ENCODE results near the gene HYLS1.
"Not testable (repeated sequence)": the region's sequence is repeated elsewhere in the genome, so short reads cannot be mapped to it uniquely, and the experiment has no call there.

HYLS1 gene

GRCh38 chr11:125887373-125888324 is at the start of gene HYLS1:
HYLS1 (plus strand) TSS chr11:125887668; CDS start chr11:125899369, 11,701 bp downstream.
- DNase-seq: peak; percentile 84

GRCh38 chr11:125842321-125842948 is 45.0 kb upstream of the HYLS1 start:
- no peak for DNase-seq

GRCh38 chr11:125846188-125846587 is 41.3 kb upstream of the HYLS1 start:
- no peak for DNase-seq

- not testable (repeated sequence) for DNase-seq
These were observed 29.8 kb upstream of the HYLS1 start for GRCh38 chr11:125857670-125858069.

GRCh38 chr11:125862786-125863185 is 24.7 kb upstream of the HYLS1 start:
- not testable (repeated sequence) for DNase-seq

GRCh38 chr11:125865354-125865753 is 22.1 kb upstream of the HYLS1 start:
- DNase-seq: not testable (repeated sequence)

GRCh38 chr11:125869521-125869920 is 17.9 kb upstream of the HYLS1 start:
- DNase-seq: no peak

- DNase-seq: no peak
These were observed 15.9 kb upstream of the HYLS1 start for GRCh38 chr11:125871391-125872137.

- no peak for DNase-seq
These were observed 15.4 kb upstream of the HYLS1 start for GRCh38 chr11:125872138-125872491.

- no peak for DNase-seq
These were observed 13.4 kb upstream of the HYLS1 start for GRCh38 chr11:125873881-125874555.

- peak; percentile 22 for DNase-seq
These were observed 12.8 kb upstream of the HYLS1 start for GRCh38 chr11:125874556-125875124.

GRCh38 chr11:125881291-125881690 is 6.2 kb upstream of the HYLS1 start:
- DNase-seq: no peak

- no peak for DNase-seq
These were observed 4.1 kb upstream of the HYLS1 start for GRCh38 chr11:125883375-125883774.

- peak; percentile 17 for DNase-seq
These were observed 483 bp upstream of the HYLS1 start for GRCh38 chr11:125886997-125887372.

GRCh38 chr11:125890447-125891100 is 3.1 kb downstream of the HYLS1 start:
- DNase-seq: no peak

GRCh38 chr11:125892071-125892470 is 4.6 kb downstream of the HYLS1 start:
- no peak for DNase-seq

- DNase-seq: no peak
These were observed 5.5 kb downstream of the HYLS1 start for GRCh38 chr11:125892994-125893393.

- no peak for DNase-seq
These were observed 14.4 kb downstream of the HYLS1 start for GRCh38 chr11:125901872-125902271.

GRCh38 chr11:125902277-125902926 is 14.9 kb downstream of the HYLS1 start:
- no peak for DNase-seq

- peak; percentile 82 for DNase-seq
These were observed 15.7 kb downstream of the HYLS1 start, which contains the start of gene PUS3 for GRCh38 chr11:125902927-125903710. PUS3 (minus strand) TSS chr11:125903206; CDS start chr11:125896284, 6,922 bp downstream.
